ENCODE measurements around the gene PCNA. TPM values are rescaled to one million over a fixed set of nuclear protein-coding genes. Genes with fewer than 3 reads are reported as not detected.

PCNA gene
- total and polyA plus RNA-seq, 9 of the 15 experiments (the other 6 are each of a cell fraction or from before 2014, with no cell fraction given): 213 to 390 (median 291) TPM

DNA sequence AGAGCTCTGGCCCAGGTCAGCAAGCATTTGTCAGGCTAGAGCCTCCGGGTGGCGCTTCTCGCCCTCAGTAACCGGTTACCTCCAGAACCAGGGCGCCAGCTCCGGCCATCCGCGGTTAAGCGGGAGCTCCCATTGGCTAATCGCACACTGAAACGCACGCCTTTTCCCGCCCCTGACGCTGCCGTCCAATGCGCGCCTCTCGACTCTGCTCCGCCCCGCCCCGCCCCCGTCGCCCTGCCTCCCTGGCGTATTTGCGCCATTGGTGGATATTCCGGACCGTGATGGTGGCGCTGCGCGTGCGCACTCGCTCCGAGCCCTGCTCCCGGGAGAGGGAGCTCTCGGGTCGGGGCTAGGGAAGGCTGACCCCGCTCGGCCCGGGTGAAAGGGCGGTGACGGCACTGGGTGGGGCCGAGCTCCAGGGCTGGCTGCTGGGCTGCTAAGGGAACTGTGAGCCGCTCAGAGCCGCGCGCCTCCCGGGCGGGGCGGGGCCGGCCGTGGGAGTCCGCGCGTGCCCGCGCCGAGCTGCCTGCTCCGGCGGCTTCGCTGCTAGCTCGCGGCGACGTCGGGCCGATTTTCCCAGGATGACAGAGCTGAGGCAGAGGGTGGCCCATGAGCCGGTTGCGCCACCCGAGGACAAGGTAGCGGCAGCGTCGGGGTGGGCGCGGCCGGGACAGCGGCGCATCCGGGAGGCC lies 6.9 kb upstream of the PCNA start, which contains the start of gene CDS2 (continued):
- no peak for TF ChIP-seq SMAD3 (CRISPR knock-in tag; conservative IDR thresholded peaks at IDR 0.05)
- no peak for TF ChIP-seq KLF6 (CRISPR knock-in tag; IDR thresholded peaks at IDR 0.05; ENCODE audit: borderline replicate concordance)
- TF ChIP-seq SMARCA5 (IDR thresholded peaks at IDR 0.05): no peak
- TF ChIP-seq ZKSCAN1 (IDR thresholded peaks at IDR 0.05; ENCODE audit: low read depth, low read length): no peak
- no peak for TF ChIP-seq PHF21A (IDR thresholded peaks at IDR 0.05; ENCODE audit: borderline replicate concordance, low read depth)
- no peak for TF ChIP-seq EHMT2 (IDR thresholded peaks at IDR 0.05)
- no peak for TF ChIP-seq BCOR (IDR thresholded peaks at IDR 0.05)
- TF ChIP-seq HMG20A (CRISPR knock-in tag; conservative IDR thresholded peaks at IDR 0.05): no peak
- TF ChIP-seq ZNF780A (CRISPR knock-in tag; IDR thresholded peaks at IDR 0.05): no peak
- TF ChIP-seq PTBP1 (IDR thresholded peaks at IDR 0.05; ENCODE audit: low read depth, low read length): no peak
- no peak for TF ChIP-seq SMAD4 (CRISPR knock-in tag; conservative IDR thresholded peaks at IDR 0.05)
- TF ChIP-seq ERF (CRISPR knock-in tag; IDR thresholded peaks at IDR 0.05): no peak
- TF ChIP-seq GABPB2 (CRISPR knock-in tag; conservative IDR thresholded peaks at IDR 0.05): no peak
- TF ChIP-seq, protein P1, sequence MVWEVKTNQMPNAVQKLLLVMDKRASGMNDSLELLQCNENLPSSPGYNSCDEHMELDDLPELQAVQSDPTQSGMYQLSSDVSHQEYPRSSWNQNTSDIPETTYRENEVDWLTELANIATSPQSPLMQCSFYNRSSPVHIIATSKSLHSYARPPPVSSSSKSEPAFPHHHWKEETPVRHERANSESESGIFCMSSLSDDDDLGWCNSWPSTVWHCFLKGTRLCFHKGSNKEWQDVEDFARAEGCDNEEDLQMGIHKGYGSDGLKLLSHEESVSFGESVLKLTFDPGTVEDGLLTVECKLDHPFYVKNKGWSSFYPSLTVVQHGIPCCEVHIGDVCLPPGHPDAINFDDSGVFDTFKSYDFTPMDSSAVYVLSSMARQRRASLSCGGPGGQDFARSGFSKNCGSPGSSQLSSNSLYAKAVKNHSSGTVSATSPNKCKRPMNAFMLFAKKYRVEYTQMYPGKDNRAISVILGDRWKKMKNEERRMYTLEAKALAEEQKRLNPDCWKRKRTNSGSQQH (CRISPR knock-in tag; IDR thresholded peaks at IDR 0.05): no peak
- TF ChIP-seq U2AF2 (optimal IDR thresholded peaks at IDR 0.05; ENCODE audit: low read depth, low read length): no peak
- TF ChIP-seq ZNF354B (CRISPR knock-in tag; IDR thresholded peaks at IDR 0.05): no peak
- TF ChIP-seq STAT6 (CRISPR knock-in tag; IDR thresholded peaks at IDR 0.05): no peak
- no peak for TF ChIP-seq CHD2 (IDR thresholded peaks at IDR 0.05; ENCODE audit: low read depth, low read length)
- no peak for TF ChIP-seq RFX7 (CRISPR knock-in tag; IDR thresholded peaks at IDR 0.05)
- no peak for TF ChIP-seq GATAD2B (IDR thresholded peaks at IDR 0.05; ENCODE audit: borderline replicate concordance)
- TF ChIP-seq ZNF512 (tag; IDR thresholded peaks at IDR 0.05): no peak
- no peak for TF ChIP-seq SLC30A9 (CRISPR knock-in tag; IDR thresholded peaks at IDR 0.05)
- no peak for TF ChIP-seq ELF4 (CRISPR knock-in tag; IDR thresholded peaks at IDR 0.05)
- TF ChIP-seq, protein P2, sequence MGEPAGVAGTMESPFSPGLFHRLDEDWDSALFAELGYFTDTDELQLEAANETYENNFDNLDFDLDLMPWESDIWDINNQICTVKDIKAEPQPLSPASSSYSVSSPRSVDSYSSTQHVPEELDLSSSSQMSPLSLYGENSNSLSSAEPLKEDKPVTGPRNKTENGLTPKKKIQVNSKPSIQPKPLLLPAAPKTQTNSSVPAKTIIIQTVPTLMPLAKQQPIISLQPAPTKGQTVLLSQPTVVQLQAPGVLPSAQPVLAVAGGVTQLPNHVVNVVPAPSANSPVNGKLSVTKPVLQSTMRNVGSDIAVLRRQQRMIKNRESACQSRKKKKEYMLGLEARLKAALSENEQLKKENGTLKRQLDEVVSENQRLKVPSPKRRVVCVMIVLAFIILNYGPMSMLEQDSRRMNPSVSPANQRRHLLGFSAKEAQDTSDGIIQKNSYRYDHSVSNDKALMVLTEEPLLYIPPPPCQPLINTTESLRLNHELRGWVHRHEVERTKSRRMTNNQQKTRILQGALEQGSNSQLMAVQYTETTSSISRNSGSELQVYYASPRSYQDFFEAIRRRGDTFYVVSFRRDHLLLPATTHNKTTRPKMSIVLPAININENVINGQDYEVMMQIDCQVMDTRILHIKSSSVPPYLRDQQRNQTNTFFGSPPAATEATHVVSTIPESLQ (CRISPR knock-in tag; IDR thresholded peaks at IDR 0.05): no peak
- peak; percentile 79 for TF ChIP-seq RBFOX2 (IDR thresholded peaks at IDR 0.05; ENCODE audit: low read depth, low read length)

Measured in K562 (cell line).